Gastroesophageal sphincter (tissue), 4 donors: ENCODE data around the gene FAM193A. TPM values are rescaled to one million over a fixed set of nuclear protein-coding genes. Genes with fewer than 3 reads are reported as not detected.
"Not testable (repeated sequence)": the region's sequence is repeated elsewhere in the genome, so short reads cannot be mapped to it uniquely, and the experiment has no call there.

Source experiments
- ATAC-seq: fragments of 150-250 bp; one replicate; pipeline ENCODE4 v1.9.1; 2016; ENCODE audit warnings: mild to moderate bottlenecking, moderate library complexity
- H3K27ac ChIP-seq, 4 donors: fragments of 200-600 bp; sonication (generic) in 3 of 4; 1 replicate in 3 of 4; 2 replicates in 1 of 4; pipeline ENCODE4 v1.5.1; 2016 to 2019
- H3K27me3 ChIP-seq: fragments of 200-600 bp; sonication (generic); one replicate; pipeline ENCODE4 v1.5.1; 2019
- H3K36me3 ChIP-seq, 2 donors: fragments of 200-600 bp; sonication (generic); one replicate each; pipeline ENCODE4 v1.5.1; 2019; ENCODE audit warnings: control low read depth in 1 of 2
- H3K4me1 ChIP-seq, 3 donors: fragments of 200-600 bp; sonication (generic); 1 replicate in 2 of 3; 2 replicates in 1 of 3; pipeline ENCODE4 v1.5.1; 2016 to 2019; ENCODE audit warnings: control low read depth in 2 of 3
- H3K4me3 ChIP-seq, 2 donors: fragments of 200-600 bp; sonication (generic); one replicate each; pipeline ENCODE4 v1.5.1; 2019; ENCODE audit warnings: mild to moderate bottlenecking in 1 of 2, moderate library complexity in 1 of 2
- H3K9me3 ChIP-seq, 3 donors: fragments of 200-600 bp; sonication (generic); one replicate each; pipeline ENCODE4 v1.5.1; 2017 to 2019; ENCODE audit warnings: control low read depth in 2 of 3
- EP300 ChIP-seq: sonication (generic); formaldehyde crosslinking; IDR thresholded peaks from one replicate; pipeline ENCODE4 v1.6.1; 2017; ENCODE audit warnings: antibody characterized with exemption, mild to moderate bottlenecking
- POLR2A ChIP-seq, 2 donors: fragments of 450-650 bp; IDR thresholded peaks; one replicate each; pipeline ENCODE4 v1.6.1; 2017; ENCODE audit warnings: antibody characterized with exemption in 2 of 2, mild to moderate bottlenecking in 2 of 2, moderate library complexity in 1 of 2
- POLR2AphosphoS5 ChIP-seq: sonication (generic); formaldehyde crosslinking; IDR thresholded peaks from one replicate; pipeline ENCODE4 v1.6.1; 2017; ENCODE audit warnings: antibody characterized with exemption
- WGBS, 2 donors: methylation state at CpG; one replicate each; pipeline ENCODE4 v1.1.5; 2018; ENCODE audit warnings: low coverage in 1 of 2; 5-methylcytosine and 5-hydroxymethylcytosine counted together
- total RNA-seq, 4 donors: library from RNA; depleted of rRNA; stranded (reverse); fragments of >200 nt; gene quantifications; one replicate each; pipeline ENCODE4 v1.1.0, GENCODE V29; 2016
- TF ChIP-seq, protein P1 (sequence below), 4 experiments: fragments of 200-600 bp in 2 of 4; fragments of 450-650 bp in 2 of 4; sonication (generic) in 1 of 4; IDR thresholded peaks; one replicate each; pipeline ENCODE4 v1.5.1; 2017 to 2019; ENCODE audit warnings: antibody characterized with exemption in 4 of 4, mild to moderate bottlenecking in 2 of 4, moderate library complexity in 2 of 4

The FAM193A gene
- total RNA-seq, 4 donors from 2014 or later, result 24.5 to 35.6 (median 30.2) TPM

GRCh38 chr4:2535376-2536192, 863 bp upstream of the FAM193A start:
- Histone ChIP-seq H3K36me3 (no peaks in the 10 kb centered on the region), H3K4me1 (peaks cover 0 to 40% (median 27%) of the 10 kb centered on the region in 3 donors), H3K27me3 (no peaks in the 10 kb centered on the region), H3K27ac (peak overlapping the region; percentile 77 to 97 (median 95)), H3K9me3 (no peaks in the 10 kb centered on the region), H3K4me3 (peak overlapping the region; percentile 50 to 97)
- ATAC-seq, result peak; percentile 58
- WGBS, 2 donors, result no CpG with 5 or more reads among the region's 77 CpGs
- TF ChIP-seq EP300 (no peak), POLR2A (IDR thresholded peaks at IDR 0.05) (no peak), POLR2AphosphoS5 (peak; percentile 40)
- TF ChIP-seq, protein P1, sequence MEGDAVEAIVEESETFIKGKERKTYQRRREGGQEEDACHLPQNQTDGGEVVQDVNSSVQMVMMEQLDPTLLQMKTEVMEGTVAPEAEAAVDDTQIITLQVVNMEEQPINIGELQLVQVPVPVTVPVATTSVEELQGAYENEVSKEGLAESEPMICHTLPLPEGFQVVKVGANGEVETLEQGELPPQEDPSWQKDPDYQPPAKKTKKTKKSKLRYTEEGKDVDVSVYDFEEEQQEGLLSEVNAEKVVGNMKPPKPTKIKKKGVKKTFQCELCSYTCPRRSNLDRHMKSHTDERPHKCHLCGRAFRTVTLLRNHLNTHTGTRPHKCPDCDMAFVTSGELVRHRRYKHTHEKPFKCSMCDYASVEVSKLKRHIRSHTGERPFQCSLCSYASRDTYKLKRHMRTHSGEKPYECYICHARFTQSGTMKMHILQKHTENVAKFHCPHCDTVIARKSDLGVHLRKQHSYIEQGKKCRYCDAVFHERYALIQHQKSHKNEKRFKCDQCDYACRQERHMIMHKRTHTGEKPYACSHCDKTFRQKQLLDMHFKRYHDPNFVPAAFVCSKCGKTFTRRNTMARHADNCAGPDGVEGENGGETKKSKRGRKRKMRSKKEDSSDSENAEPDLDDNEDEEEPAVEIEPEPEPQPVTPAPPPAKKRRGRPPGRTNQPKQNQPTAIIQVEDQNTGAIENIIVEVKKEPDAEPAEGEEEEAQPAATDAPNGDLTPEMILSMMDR (IDR thresholded peaks at IDR 0.05), result peak in 2 of 4 experiments; percentile 26 to 34

DNA sequence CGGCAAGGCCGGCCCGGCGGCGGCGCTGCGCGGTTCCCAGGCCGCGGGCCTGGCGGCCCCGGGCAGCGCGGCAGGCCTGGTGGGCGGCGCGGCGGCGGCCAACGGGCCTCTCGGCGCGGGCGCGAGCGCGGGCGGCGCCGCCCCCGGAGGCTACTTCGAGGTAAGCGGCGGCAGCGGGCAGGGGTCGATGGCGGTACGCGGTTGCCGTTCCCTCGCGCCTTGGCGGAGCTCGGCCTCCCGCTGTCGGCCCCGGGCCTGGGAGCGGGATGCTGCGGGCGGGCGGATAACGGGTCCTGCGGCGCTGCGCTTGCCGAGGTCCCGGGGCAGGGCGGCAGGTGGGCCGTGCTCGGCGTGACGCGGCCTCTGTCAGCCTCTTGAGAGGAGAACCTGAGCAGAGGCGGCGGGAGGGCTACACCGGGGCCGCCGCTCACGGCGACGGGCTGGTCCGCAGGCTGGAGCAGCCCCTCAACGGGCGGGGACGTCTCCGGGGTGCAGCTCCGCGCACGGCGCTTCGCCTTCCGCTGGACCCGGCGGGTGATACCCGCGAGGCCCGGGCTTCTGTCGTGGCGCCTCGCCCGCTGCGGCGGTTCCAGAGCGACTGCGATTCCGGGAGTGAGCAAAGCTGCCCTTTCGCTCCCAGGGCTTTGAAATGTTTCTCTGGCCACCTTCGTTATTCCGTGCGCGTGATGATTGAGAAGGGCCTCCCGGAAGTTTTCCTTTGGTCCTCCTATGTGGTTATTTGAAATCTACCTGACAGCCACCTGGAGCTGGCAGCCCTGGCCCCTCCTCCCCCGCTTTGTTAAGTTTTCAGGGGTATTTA, 774 bp downstream of the FAM193A start:
- TF ChIP-seq POLR2A (IDR thresholded peaks at IDR 0.05) (peak in 1 of 2 donors; percentile 13), EP300 (no peak), POLR2AphosphoS5 (no peak)
- TF ChIP-seq, protein P1 (IDR thresholded peaks at IDR 0.05), result no peak
- H3K36me3 ChIP-seq, result no peaks in the 10 kb centered on the region
- peak; percentile 29 for ATAC-seq

GRCh38 chr4:2543580-2544191, 7.2 kb downstream of the FAM193A start:
- H3K9me3 ChIP-seq, H3K27ac ChIP-seq, H3K27me3 ChIP-seq, H3K36me3 ChIP-seq, ATAC-seq, H3K4me3 ChIP-seq: not testable (repeated sequence)
- H3K4me1 ChIP-seq, result peaks cover 0 to 42% (median 8%) of the 10 kb centered on the region in 3 donors
- WGBS, 2 donors, result 90 to 92% methylated on average over 8 to 10 of the region's 10 CpGs

More for the DNA sequence above, 774 bp downstream of the FAM193A start:
- Histone ChIP-seq H3K9me3 (no peaks in the 10 kb centered on the region), H3K4me1 (peaks cover 0 to 49% (median 27%) of the 10 kb centered on the region in 3 donors), H3K4me3 (peak overlapping the region; percentile 71 to 97), H3K27me3 (no peaks in the 10 kb centered on the region), H3K27ac (peak overlapping the region; percentile 74 to 99 (median 97))
- WGBS, 2 donors, result 0% methylated on average over 6 of the region's 103 CpGs; no CpG with 5 or more reads in 1 of the 2 donors

GRCh38 chr4:2545321-2546013, 9.0 kb downstream of the FAM193A start:
- Histone ChIP-seq H3K36me3 (no peaks in the 10 kb centered on the region), H3K4me3 (no peak overlapping the region), H3K27me3 (no peaks in the 10 kb centered on the region), H3K27ac (no peak overlapping the region), H3K4me1 (peaks cover 0 to 27% (median 0%) of the 10 kb centered on the region in 3 donors), H3K9me3 (no peaks in the 10 kb centered on the region)
- no peak for TF ChIP-seq EP300
- no peak for TF ChIP-seq POLR2A (IDR thresholded peaks at IDR 0.05)
- TF ChIP-seq, protein P1 (IDR thresholded peaks at IDR 0.05), result no peak
- TF ChIP-seq POLR2AphosphoS5, result no peak
- ATAC-seq, result no peak
- 73 to 98% methylated on average over 1 to 5 of the region's 7 CpGs for WGBS, 2 donors
